IMR-90 (cell line): ENCODE data around the gene ZNF765.
"Not testable (repeated sequence)": the region's sequence is repeated elsewhere in the genome, so short reads cannot be mapped to it uniquely, and the experiment has no call there.

Experiments
- CTCF ChIP-seq: conservative IDR thresholded peaks from 2 replicates; pipeline ENCODE4 v1.5.1; 2012; ENCODE audit warnings: mild to moderate bottlenecking, low read depth, low read length, improper control_type of control experiment
- FOS ChIP-seq: fragments of 150-350 bp; IDR thresholded peaks from 2 replicates; pipeline ENCODE4 v1.6.1; 2016; ENCODE audit warnings: low read depth, low read length
- MAZ ChIP-seq: IDR thresholded peaks from 2 replicates; pipeline ENCODE4 v1.6.1; 2012; ENCODE audit warnings: low read depth, mild to moderate bottlenecking, low read length, improper control_type of control experiment, moderate library complexity, borderline replicate concordance
- POLR2A ChIP-seq: IDR thresholded peaks from 2 replicates; pipeline ENCODE4 v1.6.1; 2012; ENCODE audit warnings: mild to moderate bottlenecking, low read depth, low read length
- RAD21 ChIP-seq: IDR thresholded peaks from 2 replicates; pipeline ENCODE4 v1.6.1; 2012; ENCODE audit warnings: low read length, improper control_type of control experiment
- RFX5 ChIP-seq: IDR thresholded peaks from 2 replicates; pipeline ENCODE4 v1.8.0; 2012; ENCODE audit warnings: low read depth, mild to moderate bottlenecking, low read length, moderate library complexity
- TF ChIP-seq, protein P1 (sequence below): fragments of 150-350 bp; IDR thresholded peaks from 2 replicates; pipeline ENCODE4 v1.6.1; 2016; ENCODE audit warnings: low read depth, mild to moderate bottlenecking, low read length, moderate library complexity, borderline replicate concordance
- TF ChIP-seq, protein P2 (sequence below): fragments of 150-350 bp; IDR thresholded peaks from 2 replicates; pipeline ENCODE4 v1.6.1; 2017; ENCODE audit warnings: mild to moderate bottlenecking, antibody characterized with exemption, low read length, low read depth

- TF ChIP-seq CTCF, RAD21, POLR2A, FOS, RFX5, MAZ: not testable (repeated sequence)
- TF ChIP-seq, protein P1, sequence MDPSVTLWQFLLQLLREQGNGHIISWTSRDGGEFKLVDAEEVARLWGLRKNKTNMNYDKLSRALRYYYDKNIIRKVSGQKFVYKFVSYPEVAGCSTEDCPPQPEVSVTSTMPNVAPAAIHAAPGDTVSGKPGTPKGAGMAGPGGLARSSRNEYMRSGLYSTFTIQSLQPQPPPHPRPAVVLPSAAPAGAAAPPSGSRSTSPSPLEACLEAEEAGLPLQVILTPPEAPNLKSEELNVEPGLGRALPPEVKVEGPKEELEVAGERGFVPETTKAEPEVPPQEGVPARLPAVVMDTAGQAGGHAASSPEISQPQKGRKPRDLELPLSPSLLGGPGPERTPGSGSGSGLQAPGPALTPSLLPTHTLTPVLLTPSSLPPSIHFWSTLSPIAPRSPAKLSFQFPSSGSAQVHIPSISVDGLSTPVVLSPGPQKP: not testable (repeated sequence)
- TF ChIP-seq, protein P2, sequence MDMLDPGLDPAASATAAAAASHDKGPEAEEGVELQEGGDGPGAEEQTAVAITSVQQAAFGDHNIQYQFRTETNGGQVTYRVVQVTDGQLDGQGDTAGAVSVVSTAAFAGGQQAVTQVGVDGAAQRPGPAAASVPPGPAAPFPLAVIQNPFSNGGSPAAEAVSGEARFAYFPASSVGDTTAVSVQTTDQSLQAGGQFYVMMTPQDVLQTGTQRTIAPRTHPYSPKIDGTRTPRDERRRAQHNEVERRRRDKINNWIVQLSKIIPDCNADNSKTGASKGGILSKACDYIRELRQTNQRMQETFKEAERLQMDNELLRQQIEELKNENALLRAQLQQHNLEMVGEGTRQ: not testable (repeated sequence)
Observed at GRCh38 chr19:53468628-53469027, 73.7 kb downstream of the ZNF765 start.
